Tibial nerve (tissue), 4 donors: Measurements from ENCODE around the gene KSR2. TPM values are rescaled to one million over a fixed set of nuclear protein-coding genes. Genes with fewer than 3 reads are reported as not detected.

Source experiments
- DNase-seq, 2 donors: peaks; one replicate each; pipeline ENCODE4 v3.0.0-alpha.2; 2019; ENCODE audit warnings: low spot score in 2 of 2
- H3K27ac ChIP-seq, 4 donors: fragments of 200-600 bp; sonication (generic) in 3 of 4; one replicate each; pipeline ENCODE4 v1.5.1; 2017 to 2019; ENCODE audit warnings: mild to moderate bottlenecking in 1 of 4
- H3K27me3 ChIP-seq, 2 donors: fragments of 200-600 bp; sonication (generic) in 1 of 2; one replicate each; pipeline versions ENCODE4 v1.5.1 to v1.6.0; 2017 to 2019
- H3K36me3 ChIP-seq, 3 donors: fragments of 200-600 bp; sonication (generic); one replicate each; pipeline ENCODE4 v1.5.1; 2018 to 2019
- H3K4me1 ChIP-seq, 4 donors: fragments of 200-600 bp; sonication (generic) in 3 of 4; one replicate each; pipeline ENCODE4 v1.5.1; 2017 to 2019
- H3K4me3 ChIP-seq, 4 donors: fragments of 200-600 bp; sonication (generic) in 3 of 4; one replicate each; pipeline ENCODE4 v1.5.1; 2017 to 2019; ENCODE audit warnings: mild to moderate bottlenecking in 1 of 4, moderate library complexity in 1 of 4
- H3K9me3 ChIP-seq, 4 donors: fragments of 200-600 bp; sonication (generic) in 3 of 4; one replicate each; pipeline ENCODE4 v1.5.1; 2017 to 2019
- EP300 ChIP-seq, 2 donors: sonication (generic); formaldehyde crosslinking; IDR thresholded peaks; one replicate each; pipeline ENCODE4 v1.6.1; 2017; ENCODE audit warnings: antibody characterized with exemption in 2 of 2, mild to moderate bottlenecking in 1 of 2
- POLR2A ChIP-seq, 2 donors: fragments of 450-650 bp; IDR thresholded peaks; one replicate each; pipeline ENCODE4 v1.6.1; 2017; ENCODE audit warnings: antibody characterized with exemption in 2 of 2, mild to moderate bottlenecking in 2 of 2, moderate library complexity in 2 of 2
- WGBS, 2 donors: methylation state at CpG; one replicate each; pipeline ENCODE4 v1.1.5; 2018; 5-methylcytosine and 5-hydroxymethylcytosine counted together
- total RNA-seq, 4 donors: library from RNA; depleted of rRNA; stranded (reverse); fragments of >200 nt; gene quantifications; one replicate each; pipeline ENCODE4 v1.1.0, GENCODE V29; 2016
- TF ChIP-seq, protein P1 (sequence below), 5 experiments: fragments of 200-600 bp in 3 of 5; fragments of 450-650 bp in 2 of 5; sonication (generic) in 3 of 5; IDR thresholded peaks; one replicate each; pipeline ENCODE4 v1.5.1; 2016 to 2019; ENCODE audit warnings: antibody characterized with exemption in 5 of 5, mild to moderate bottlenecking in 3 of 5, moderate library complexity in 2 of 5

Gene KSR2
- total RNA-seq, 4 donors from 2014 or later, result under 0.01 TPM; not detected in 3

DNA sequence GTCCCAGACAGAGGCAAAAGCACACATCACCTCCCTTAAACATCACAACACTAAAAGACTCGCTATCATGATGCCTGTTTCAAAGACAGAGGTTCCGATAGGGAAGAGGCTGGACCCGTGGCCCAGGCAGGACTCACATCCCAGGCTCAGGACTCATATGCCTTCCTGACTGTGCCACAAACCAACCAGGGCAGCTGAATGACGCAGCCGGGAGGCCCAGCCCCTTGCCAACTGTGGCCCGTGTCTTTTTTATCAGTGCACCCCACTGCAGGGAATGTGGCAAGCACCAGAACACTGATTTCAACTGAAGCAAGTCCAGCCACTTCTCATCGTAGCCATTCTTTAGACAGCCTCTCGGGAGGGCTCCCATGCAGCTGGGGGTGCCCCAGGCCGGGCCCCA lies 132.3 kb downstream of the KSR2 start:
- DNase-seq, result no peak
- Histone ChIP-seq H3K9me3 (no peaks in the 10 kb centered on the region), H3K4me3 (no peak overlapping the region), H3K36me3 (no peaks in the 10 kb centered on the region), H3K4me1 (peaks cover 0 to 4% (median 2%) of the 10 kb centered on the region in 4 donors), H3K27ac (no peak overlapping the region), H3K27me3 (peaks cover 0 to 11% of the 10 kb centered on the region in 2 donors)
- TF ChIP-seq POLR2A (IDR thresholded peaks at IDR 0.05) (no peak), EP300 (IDR thresholded peaks at IDR 0.05) (no peak)
- TF ChIP-seq, protein P1, sequence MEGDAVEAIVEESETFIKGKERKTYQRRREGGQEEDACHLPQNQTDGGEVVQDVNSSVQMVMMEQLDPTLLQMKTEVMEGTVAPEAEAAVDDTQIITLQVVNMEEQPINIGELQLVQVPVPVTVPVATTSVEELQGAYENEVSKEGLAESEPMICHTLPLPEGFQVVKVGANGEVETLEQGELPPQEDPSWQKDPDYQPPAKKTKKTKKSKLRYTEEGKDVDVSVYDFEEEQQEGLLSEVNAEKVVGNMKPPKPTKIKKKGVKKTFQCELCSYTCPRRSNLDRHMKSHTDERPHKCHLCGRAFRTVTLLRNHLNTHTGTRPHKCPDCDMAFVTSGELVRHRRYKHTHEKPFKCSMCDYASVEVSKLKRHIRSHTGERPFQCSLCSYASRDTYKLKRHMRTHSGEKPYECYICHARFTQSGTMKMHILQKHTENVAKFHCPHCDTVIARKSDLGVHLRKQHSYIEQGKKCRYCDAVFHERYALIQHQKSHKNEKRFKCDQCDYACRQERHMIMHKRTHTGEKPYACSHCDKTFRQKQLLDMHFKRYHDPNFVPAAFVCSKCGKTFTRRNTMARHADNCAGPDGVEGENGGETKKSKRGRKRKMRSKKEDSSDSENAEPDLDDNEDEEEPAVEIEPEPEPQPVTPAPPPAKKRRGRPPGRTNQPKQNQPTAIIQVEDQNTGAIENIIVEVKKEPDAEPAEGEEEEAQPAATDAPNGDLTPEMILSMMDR (IDR thresholded peaks at IDR 0.05), result no peak
- 70 to 79% methylated on average over 9 of the region's 9 CpGs for WGBS, 2 donors

DNA sequence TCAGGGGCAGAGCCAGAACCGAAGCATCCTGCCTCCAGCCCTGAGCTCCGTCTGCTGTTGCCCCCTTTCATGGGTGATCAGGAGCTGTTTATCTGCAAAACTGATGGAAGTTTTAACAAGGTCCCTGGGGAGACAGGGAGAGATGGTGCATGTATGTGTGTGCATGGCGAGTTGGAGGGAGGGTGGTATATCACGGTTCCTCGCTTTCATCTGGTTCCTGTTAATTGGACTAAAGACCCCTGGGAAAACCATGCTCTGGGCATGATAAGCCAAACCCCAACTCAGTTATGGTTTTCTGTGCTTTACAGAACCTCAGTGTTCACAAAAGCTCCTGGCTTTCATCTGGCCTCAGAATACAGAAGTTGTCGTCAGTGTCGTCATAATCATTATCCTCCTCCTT lies 133.6 kb downstream of the KSR2 start:
- H3K4me3 ChIP-seq, result no peak overlapping the region
- H3K36me3 ChIP-seq, result no peaks in the 10 kb centered on the region
- peaks cover 0 to 9% of the 10 kb centered on the region in 2 donors for H3K27me3 ChIP-seq
- TF ChIP-seq, protein P1 (IDR thresholded peaks at IDR 0.05), result no peak
- TF ChIP-seq POLR2A (IDR thresholded peaks at IDR 0.05), result no peak
- TF ChIP-seq EP300 (IDR thresholded peaks at IDR 0.05), result no peak
- H3K9me3 ChIP-seq, result peaks cover 0 to under 1% (median 0%) of the 10 kb centered on the region in 4 donors
- WGBS, 2 donors, result 79 to 86% methylated on average over 5 to 7 of the region's 7 CpGs
- DNase-seq, result no peak
- H3K4me1 ChIP-seq, result peaks cover 0 to 4% (median 2%) of the 10 kb centered on the region in 4 donors
- H3K27ac ChIP-seq, result no peak overlapping the region

DNA sequence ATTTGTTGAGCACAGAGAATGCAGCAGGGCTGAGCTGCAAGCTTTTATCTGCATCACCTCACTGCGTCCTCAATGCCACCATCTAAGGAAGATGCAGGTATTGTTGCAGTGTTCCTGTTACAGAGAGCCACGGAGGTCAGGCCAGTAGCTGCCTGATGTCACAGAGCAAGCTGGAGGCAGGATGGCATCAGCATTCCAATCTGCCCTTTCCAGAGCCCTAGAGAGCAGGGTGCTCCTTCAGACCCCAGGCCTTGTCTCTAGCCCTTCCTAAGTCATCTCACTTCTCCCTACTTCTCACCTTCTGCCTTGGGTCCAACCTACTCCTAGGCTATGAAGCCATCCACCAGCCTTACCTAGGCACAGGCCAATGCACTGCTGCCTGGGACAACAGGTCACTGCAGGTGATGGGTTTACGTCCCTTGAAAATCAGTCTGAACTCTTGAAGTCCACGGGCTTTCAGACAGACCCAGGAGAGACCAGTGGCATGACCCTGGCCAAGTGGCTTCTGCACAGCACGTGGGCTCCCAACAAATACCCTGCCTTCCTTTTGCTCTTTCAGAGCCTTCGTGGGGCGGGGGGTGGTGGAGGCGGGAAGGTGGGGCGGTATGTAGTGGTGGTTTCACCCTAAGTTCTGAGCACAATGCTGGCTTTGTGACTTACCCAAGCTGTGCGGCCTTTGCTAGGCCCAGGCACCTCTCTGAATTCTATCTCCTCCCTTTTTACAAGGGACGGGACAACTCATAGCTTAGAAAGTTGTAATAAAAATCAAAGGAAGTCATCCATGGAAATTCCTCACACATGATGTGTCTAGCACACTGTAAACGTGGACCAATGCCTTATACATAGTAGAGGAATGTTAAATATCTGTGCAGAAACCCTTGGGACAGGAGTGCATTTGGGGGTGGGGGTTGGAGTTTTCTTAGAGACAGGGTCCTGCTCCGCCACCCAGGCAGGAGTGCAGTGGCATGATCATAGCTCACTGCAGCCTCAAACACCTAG lies 136.0 kb downstream of the KSR2 start:
- H3K36me3 ChIP-seq, result no peaks in the 10 kb centered on the region
- no peak overlapping the region for H3K4me3 ChIP-seq
- peaks cover 0 to 24% (median 0%) of the 10 kb centered on the region in 4 donors for H3K9me3 ChIP-seq
- WGBS, 2 donors, result 49 to 73% methylated on average over 12 to 13 of the region's 13 CpGs
- H3K27me3 ChIP-seq, result peaks cover 0 to 9% of the 10 kb centered on the region in 2 donors
- no peak overlapping the region for H3K27ac ChIP-seq
- no peak for DNase-seq
- H3K4me1 ChIP-seq, result peaks cover 0 to 4% (median 2%) of the 10 kb centered on the region in 4 donors
- TF ChIP-seq POLR2A (IDR thresholded peaks at IDR 0.05) (no peak), EP300 (IDR thresholded peaks at IDR 0.05) (no peak)
- TF ChIP-seq, protein P1 (IDR thresholded peaks at IDR 0.05), result no peak

GRCh38 chr12:117830471-117830870 lies 138.3 kb downstream of the KSR2 start:
- no peaks in the 10 kb centered on the region for H3K36me3 ChIP-seq
- peaks cover 0 to 1% of the 10 kb centered on the region in 2 donors for H3K27me3 ChIP-seq
- 77 to 82% methylated on average over 5 of the region's 5 CpGs for WGBS, 2 donors
- no peak for DNase-seq
- TF ChIP-seq EP300 (IDR thresholded peaks at IDR 0.05) (no peak), POLR2A (IDR thresholded peaks at IDR 0.05) (no peak)
- TF ChIP-seq, protein P1 (IDR thresholded peaks at IDR 0.05), result no peak
- peaks cover 0 to 25% (median 0%) of the 10 kb centered on the region in 4 donors for H3K9me3 ChIP-seq
- H3K4me3 ChIP-seq, result no peak overlapping the region
- no peak overlapping the region for H3K27ac ChIP-seq
- H3K4me1 ChIP-seq, result no peaks in the 10 kb centered on the region

DNA sequence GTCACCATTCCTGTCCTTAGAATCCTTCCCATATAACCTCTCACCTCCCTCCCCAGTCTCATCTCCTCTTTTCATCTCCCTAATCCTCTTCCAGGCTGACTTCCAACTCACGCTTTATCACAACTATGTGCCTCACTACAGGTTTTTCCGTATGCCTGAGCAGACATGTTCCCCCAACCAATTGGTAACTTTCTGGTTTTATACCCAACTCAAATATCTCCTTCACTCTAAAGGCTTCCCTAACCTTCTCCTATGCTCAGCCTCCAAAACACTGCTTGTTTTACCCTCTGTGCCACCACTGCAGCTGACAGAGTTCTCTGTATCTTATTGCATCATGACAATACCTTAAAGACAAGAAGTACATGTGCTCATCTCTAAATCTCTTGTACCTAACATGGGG lies 139.7 kb downstream of the KSR2 start:
- no peaks in the 10 kb centered on the region for H3K27me3 ChIP-seq
- no peak overlapping the region for H3K27ac ChIP-seq
- DNase-seq, result no peak
- H3K36me3 ChIP-seq, result no peaks in the 10 kb centered on the region
- no peak overlapping the region for H3K4me3 ChIP-seq
- WGBS, 2 donors, result 92 to 97% methylated on average over 2 of the region's 2 CpGs
- H3K9me3 ChIP-seq, result peaks cover 0 to 25% (median 0%) of the 10 kb centered on the region in 4 donors
- TF ChIP-seq, protein P1 (IDR thresholded peaks at IDR 0.05), result no peak
- TF ChIP-seq EP300 (IDR thresholded peaks at IDR 0.05), result no peak
- no peak for TF ChIP-seq POLR2A (IDR thresholded peaks at IDR 0.05)
- no peaks in the 10 kb centered on the region for H3K4me1 ChIP-seq
